ENCODE measurements around the gene KRT12. TPM values are rescaled to one million over a fixed set of nuclear protein-coding genes. Genes with fewer than 3 reads are reported as not detected.
A peak's percentile ranks its signal among the peaks of the same experiment; 100 is the strongest.

KRT12 gene
- polyA plus RNA-seq, 1 of the 3 experiments (the other 2 are of a cell fraction): not detected

GRCh38 chr17:40909755-40910154 is 42.7 kb upstream of the KRT12 start:
- no peaks in the 10 kb centered on the region for H3K9me2 ChIP-seq
- H4K20me1 ChIP-seq (ENCODE audit: insufficient read depth): no peaks in the 10 kb centered on the region
- H3K4me3 ChIP-seq (ENCODE audit: low read depth in 2 of 2, low read length in 1 of 2): no peak overlapping the region
- H3K4me2 ChIP-seq: peak overlapping the region; percentile 53
- H3K4me1 ChIP-seq (ENCODE audit: control insufficient read depth in 1 of 2, insufficient read depth in 2 of 2, low read depth in 1 of 2, low read length in 1 of 2): peaks cover 0 to 14% of the 10 kb centered on the region in 2 experiments; a peak in 3 of 4 replicates
- peaks cover 19% of the 10 kb centered on the region for H3F3A ChIP-seq (replicated peaks; ENCODE audit: insufficient read depth)
- TF ChIP-seq IRF3 (IDR thresholded peaks at IDR 0.05; ENCODE audit: low read depth, low read length) (no peak), CTCF (IDR thresholded peaks at IDR 0.05) (no peak), NRF1 (IDR thresholded peaks at IDR 0.05; ENCODE audit: low read depth, low read length) (no peak), REST (IDR thresholded peaks at IDR 0.05; ENCODE audit: low read depth, low read length) (no peak), CHD2 (IDR thresholded peaks at IDR 0.05; ENCODE audit: low read length, partially characterized antibody) (no peak), RAD21 (IDR thresholded peaks at IDR 0.05; ENCODE audit: low read length) (no peak), ELF1 (IDR thresholded peaks at IDR 0.05) (no peak; the same call in 1 of the 2 replicates), FOXJ3 (CRISPR knock-in tag; IDR thresholded peaks at IDR 0.05) (no peak), EZH2phosphoT487 (IDR thresholded peaks at IDR 0.05; ENCODE audit: borderline replicate concordance, low read depth) (no peak), POLR2AphosphoS5 (IDR thresholded peaks at IDR 0.05; ENCODE audit: low read depth, low read length) (no peak), MXI1 (IDR thresholded peaks at IDR 0.05; ENCODE audit: low read depth, low read length) (no peak), RXRA (IDR thresholded peaks at IDR 0.05; ENCODE audit: borderline replicate concordance, low read depth) (no peak), SIN3A (IDR thresholded peaks at IDR 0.05; ENCODE audit: borderline replicate concordance, low read depth, low read length) (no peak), TCF12 (IDR thresholded peaks at IDR 0.05) (no peak), FOSL2 (IDR thresholded peaks at IDR 0.05; ENCODE audit: borderline replicate concordance, low read depth) (no peak), TAF1 (IDR thresholded peaks at IDR 0.05; ENCODE audit: borderline replicate concordance, low read depth, low read length) (no peak), USF1 (IDR thresholded peaks at IDR 0.05; ENCODE audit: borderline replicate concordance, low read depth) (no peak), YY1 (IDR thresholded peaks at IDR 0.05; ENCODE audit: low read depth) (no peak)
- H3K27ac ChIP-seq (ENCODE audit: low read depth in 2 of 2, low read length in 1 of 2): peak overlapping the region in 1 of 2 experiments; percentile 66; a peak in 2 of 4 replicates
- H3K9me3 ChIP-seq: no peaks in the 10 kb centered on the region
- H3K36me3 ChIP-seq (replicated peaks in 1 of 2; ENCODE audit: control insufficient read depth in 1 of 2, insufficient read depth in 2 of 2, low read length in 1 of 2): no peaks in the 10 kb centered on the region
- 29% methylated on average over 4 of the region's 4 CpGs for WGBS (ENCODE audit: low lambda C conversion rate)
- ChIA-PET CTCF (interaction anchor here (0.6 to 11.9 kb wide), 14 partner anchors 10 to 760 kb away, joined by 3 to 140 read pairs (median 6); no protein-coding TSS in a partner anchor), POLR2A (no interaction called here)
- DNase-seq: no peak
- peaks cover 16% of the 10 kb centered on the region; the same call in 1 of the 2 replicates for H3K27me3 ChIP-seq (ENCODE audit: insufficient read depth)
- no peak overlapping the region for H2AFZ ChIP-seq (ENCODE audit: low read depth)
- no peaks in the 10 kb centered on the region for H3K79me2 ChIP-seq (ENCODE audit: insufficient read depth)
- no peak overlapping the region for H3K9ac ChIP-seq

Measured in SK-N-SH (cell line).